ENCODE results near the gene ZNF777. TPM values are rescaled to one million over a fixed set of nuclear protein-coding genes. Genes with fewer than 3 reads are reported as not detected.

ZNF777 gene
- total and polyA plus RNA-seq, 9 of the 15 experiments (the other 6 are each of a cell fraction or from before 2014, with no cell fraction given), result 0.11 to 32.6 (median 9.0) TPM

- TF ChIP-seq GABPB1 (CRISPR knock-in tag; IDR thresholded peaks at IDR 0.05) (peak; percentile 48; the same call in 1 of the 2 replicates), CC2D1A (IDR thresholded peaks at IDR 0.05) (no peak), EGR1 (conservative IDR thresholded peaks at IDR 0.05) (peak; percentile 41), ZFX (CRISPR knock-in tag; IDR thresholded peaks at IDR 0.05) (peak; percentile 53; the same call in 1 of the 2 replicates), STAT5B (CRISPR knock-in tag; IDR thresholded peaks at IDR 0.05) (no peak), ETV1 (tag; conservative IDR thresholded peaks at IDR 0.05; ENCODE audit: low read depth) (0 out of 2 replicates have a peak, but pooled peaks have one; percentile 11), L3MBTL2 (IDR thresholded peaks at IDR 0.05) (peak; percentile 4; the same call in 1 of the 2 replicates), ZNF511 (CRISPR knock-in tag; IDR thresholded peaks at IDR 0.05) (0 out of 2 replicates have a peak, but pooled peaks have one; percentile 11), ZNF740 (CRISPR knock-in tag; IDR thresholded peaks at IDR 0.05) (peak; percentile 81), ZNF740 (tag; IDR thresholded peaks at IDR 0.05) (peak in 1 of 2 experiments; percentile 87; a peak in 2 of 4 replicates), ZSCAN29 (IDR thresholded peaks at IDR 0.05) (peak; percentile 77), FUS (optimal IDR thresholded peaks at IDR 0.05; ENCODE audit: low read depth, low read length) (peak; percentile 2)
Measured at GRCh38 chr7:149496642-149497391, 36.0 kb upstream of the ZNF777 start (continued).

Measured in K562 (cell line).